OCI-LY7 (cell line): ENCODE data around the gene RIN3. TPM values are rescaled to one million over a fixed set of nuclear protein-coding genes. Genes with fewer than 3 reads are reported as not detected.

Source experiments
- BruUV-seq: library from RNA; stranded (reverse); fragments of 400-500 nt; replicated peaks from 2 replicates; lab custom pipeline; 2021; lab: Mats Ljungman, UMichigan
- CTCF ChIA-PET: fragments of 300-600 bp; sonication (Branson Sonifier 250); formaldehyde crosslinking; loops from one replicate; lab custom pipeline; 2022; ENCODE audit warnings: antibody characterized with exemption; ENCODE audit not compliant: unreplicated experiment; lab: Charles Lee
- POLR2A ChIA-PET: fragments of 300-600 bp; sonication (Branson Sonifier 250); formaldehyde crosslinking; loops from one replicate; lab custom pipeline; 2022; ENCODE audit warnings: antibody characterized with exemption; lab: Charles Lee
- DNase-seq: peaks from one replicate; pipeline ENCODE4 v3.0.0-alpha.2; 2015; ENCODE audit warnings: low spot score
- H2AFZ ChIP-seq: fragments of 200-600 bp; sonication (generic), shearing (Covaris generic); 2 replicates; pipeline ENCODE4 v1.6.1; 2014; ENCODE audit warnings: mild to moderate bottlenecking, antibody characterized with exemption, low read length, moderate library complexity
- H3K27ac ChIP-seq: fragments of 200-600 bp; sonication (generic); 2 replicates; pipeline ENCODE4 v1.5.1; 2014; ENCODE audit warnings: mixed run types, low read depth, mild to moderate bottlenecking, moderate library complexity, low read length, inconsistent platforms; ENCODE audit not compliant: poor library complexity, severe bottlenecking
- H3K36me3 ChIP-seq: fragments of 200-600 bp; sonication (generic); 2 replicates; pipeline ENCODE4 v1.6.1; 2014; ENCODE audit warnings: mild to moderate bottlenecking, antibody characterized with exemption, low read length, moderate library complexity, mixed read lengths; ENCODE audit not compliant: insufficient read depth
- H3K4me1 ChIP-seq: fragments of 200-600 bp; sonication (generic); 2 replicates; pipeline ENCODE4 v1.5.1; 2014; ENCODE audit warnings: mild to moderate bottlenecking, low read length; ENCODE audit not compliant: insufficient read depth, poor library complexity, severe bottlenecking
- H3K4me2 ChIP-seq: fragments of 200-600 bp; sonication (generic); 2 replicates; pipeline ENCODE4 v1.6.1; 2014; ENCODE audit warnings: mild to moderate bottlenecking, low read length
- H3K4me3 ChIP-seq: fragments of 200-600 bp; sonication (generic); 2 replicates; pipeline ENCODE4 v1.5.1; 2014; ENCODE audit warnings: mild to moderate bottlenecking, low read depth, low read length; ENCODE audit not compliant: poor library complexity, severe bottlenecking
- H3K79me2 ChIP-seq: fragments of 200-600 bp; sonication (generic); 2 replicates; pipeline ENCODE4 v1.6.1; 2016; ENCODE audit warnings: low read depth, mild to moderate bottlenecking, low read length, moderate library complexity, mixed read lengths; ENCODE audit not compliant: insufficient read depth
- H3K9me2 ChIP-seq: fragments of 200-600 bp; sonication (generic); 2 replicates; pipeline ENCODE4 v1.6.1; 2016; ENCODE audit warnings: mild to moderate bottlenecking, low read length, mixed read lengths; ENCODE audit not compliant: insufficient read depth
- H3K9me3 ChIP-seq: fragments of 200-600 bp; sonication (generic); 2 replicates; pipeline ENCODE4 v1.6.1; 2014; ENCODE audit warnings: mild to moderate bottlenecking, mixed run types, low read length, mixed read lengths
- H4K20me1 ChIP-seq: fragments of 200-600 bp; sonication (generic); 2 replicates; pipeline ENCODE4 v1.6.1; 2014; ENCODE audit warnings: mild to moderate bottlenecking, antibody characterized with exemption, low read length, moderate library complexity, mixed read lengths; ENCODE audit not compliant: insufficient read depth
- EZH2phosphoT487 ChIP-seq: fragments of 200-600 bp; sonication (generic); IDR thresholded peaks from 2 replicates; pipeline ENCODE4 v1.6.1; 2018; ENCODE audit warnings: low read depth, borderline replicate concordance, mild to moderate bottlenecking, mixed run types, antibody characterized with exemption, low read length, moderate library complexity, mixed read lengths
- intact Hi-C: fragments of 100-400 bp; cut with micrococcal nuclease; formaldehyde crosslinking; loops from one replicate; pipeline ENCODE4 v1.10.0; 2022; ENCODE audit not compliant: unreplicated experiment
- total RNA-seq, 2 experiments: library from RNA; depleted of rRNA in 1 of 2; stranded (reverse); fragments of >200 nt in 1 of 2; shearing (Covaris generic) in 1 of 2; gene quantifications; 2 replicates each; pipeline ENCODE4 v1.2.3, GENCODE V29; 2014 to 2022
- TF ChIP-seq, protein P1 (sequence below): fragments of 200-600 bp; sonication (generic); conservative IDR thresholded peaks from 2 replicates; pipeline ENCODE4 v1.5.1; 2014; ENCODE audit warnings: mild to moderate bottlenecking, antibody characterized with exemption, low read length, moderate library complexity, mixed read lengths

The RIN3 gene
- total RNA-seq, 2 experiments from 2014 or later, result not detected

DNA sequence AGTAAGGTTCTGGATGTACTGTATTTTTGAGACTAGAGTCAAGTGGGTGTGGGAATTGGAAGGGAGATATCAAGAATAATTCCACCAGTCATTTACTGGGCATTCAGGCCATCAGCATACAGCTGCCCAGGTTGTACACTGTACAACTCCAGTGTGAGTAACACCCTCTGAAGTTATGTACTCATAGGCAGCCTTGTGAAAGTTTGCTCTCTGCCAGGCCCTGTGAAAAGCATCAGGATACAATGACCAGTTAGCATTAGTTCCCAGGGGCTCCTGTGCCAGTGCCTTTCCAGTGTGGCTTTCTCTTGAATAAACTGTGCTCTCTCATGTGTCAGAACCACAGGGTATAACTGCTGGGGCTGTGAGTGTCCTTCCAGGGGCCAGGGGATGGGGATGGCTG lies 145.1 kb downstream of the RIN3 start:
- no peaks in the 10 kb centered on the region for H3K9me3 ChIP-seq
- ChIA-PET CTCF (no interaction called here), POLR2A (no interaction called here)
- H2AFZ ChIP-seq, result no peak overlapping the region
- no TSS peak for BruUV-seq
- no peaks in the 10 kb centered on the region for H3K9me2 ChIP-seq
- peaks cover 5% of the 10 kb centered on the region for H3K4me1 ChIP-seq
- no peaks in the 10 kb centered on the region for H3K36me3 ChIP-seq
- TF ChIP-seq, protein P1, sequence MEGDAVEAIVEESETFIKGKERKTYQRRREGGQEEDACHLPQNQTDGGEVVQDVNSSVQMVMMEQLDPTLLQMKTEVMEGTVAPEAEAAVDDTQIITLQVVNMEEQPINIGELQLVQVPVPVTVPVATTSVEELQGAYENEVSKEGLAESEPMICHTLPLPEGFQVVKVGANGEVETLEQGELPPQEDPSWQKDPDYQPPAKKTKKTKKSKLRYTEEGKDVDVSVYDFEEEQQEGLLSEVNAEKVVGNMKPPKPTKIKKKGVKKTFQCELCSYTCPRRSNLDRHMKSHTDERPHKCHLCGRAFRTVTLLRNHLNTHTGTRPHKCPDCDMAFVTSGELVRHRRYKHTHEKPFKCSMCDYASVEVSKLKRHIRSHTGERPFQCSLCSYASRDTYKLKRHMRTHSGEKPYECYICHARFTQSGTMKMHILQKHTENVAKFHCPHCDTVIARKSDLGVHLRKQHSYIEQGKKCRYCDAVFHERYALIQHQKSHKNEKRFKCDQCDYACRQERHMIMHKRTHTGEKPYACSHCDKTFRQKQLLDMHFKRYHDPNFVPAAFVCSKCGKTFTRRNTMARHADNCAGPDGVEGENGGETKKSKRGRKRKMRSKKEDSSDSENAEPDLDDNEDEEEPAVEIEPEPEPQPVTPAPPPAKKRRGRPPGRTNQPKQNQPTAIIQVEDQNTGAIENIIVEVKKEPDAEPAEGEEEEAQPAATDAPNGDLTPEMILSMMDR, result no peak
- no peak for TF ChIP-seq EZH2phosphoT487
- no peak for DNase-seq
- intact Hi-C loops, result no loop called here
- H3K4me3 ChIP-seq, result no peak overlapping the region
- H3K4me2 ChIP-seq, result no peak overlapping the region
- no peaks in the 10 kb centered on the region for H3K79me2 ChIP-seq
- H3K27ac ChIP-seq, result no peak overlapping the region
- H4K20me1 ChIP-seq, result no peaks in the 10 kb centered on the region

DNA sequence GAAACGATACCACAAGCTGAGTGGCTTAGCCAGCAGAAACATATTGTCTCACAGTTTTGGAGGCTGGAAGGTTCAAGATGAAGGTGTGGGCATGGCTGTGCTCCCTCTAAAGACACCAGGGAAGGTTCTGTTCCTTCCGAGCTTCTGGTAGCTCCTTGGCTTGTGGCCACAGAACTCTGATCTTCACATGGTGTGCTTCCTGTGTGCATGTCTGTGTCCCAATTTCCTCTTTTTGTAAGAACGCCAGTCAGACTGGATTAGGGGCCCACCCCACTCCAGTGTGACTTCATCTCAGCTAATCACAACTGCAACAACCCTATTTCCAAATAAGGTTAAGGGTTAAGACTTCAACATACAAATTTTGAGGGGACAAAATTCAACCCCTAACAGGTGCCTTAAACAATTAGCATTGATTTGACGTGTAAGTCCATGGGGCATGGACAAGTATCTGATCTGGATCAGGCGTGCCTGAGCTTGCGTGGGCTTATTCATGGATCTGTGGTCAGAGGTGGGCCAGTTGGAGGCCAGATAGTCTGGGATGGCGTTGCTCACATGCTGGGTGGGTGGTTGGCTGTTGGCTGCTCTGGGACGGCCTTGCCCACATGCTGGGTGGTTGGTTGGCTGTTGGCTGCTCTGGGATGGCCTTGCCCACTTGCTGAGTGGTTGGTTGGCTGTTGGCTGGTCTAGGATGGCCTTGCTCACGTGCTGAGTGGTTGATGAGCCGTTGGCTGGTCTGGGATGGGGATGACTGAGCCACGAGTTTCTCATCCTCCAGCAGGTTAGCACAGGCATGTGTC lies 146.4 kb downstream of the RIN3 start:
- H3K27ac ChIP-seq, result no peak overlapping the region
- no peaks in the 10 kb centered on the region for H3K9me3 ChIP-seq
- no peak overlapping the region for H3K4me2 ChIP-seq
- H3K36me3 ChIP-seq, result no peaks in the 10 kb centered on the region
- H3K9me2 ChIP-seq, result no peaks in the 10 kb centered on the region
- no peak overlapping the region for H3K4me3 ChIP-seq
- no TSS peak for BruUV-seq
- TF ChIP-seq EZH2phosphoT487, result no peak
- TF ChIP-seq, protein P1, result no peak
- ChIA-PET POLR2A (interaction anchor here (0.7 kb wide), 1 partner anchor 10 kb away, joined by 3 read pairs; no protein-coding TSS in a partner anchor), CTCF (no interaction called here)
- peak; percentile 13 for DNase-seq
- no peaks in the 10 kb centered on the region for H3K79me2 ChIP-seq
- no peak overlapping the region for H2AFZ ChIP-seq
- intact Hi-C loops, result no loop called here
- H3K4me1 ChIP-seq, result peaks cover 5% of the 10 kb centered on the region
- H4K20me1 ChIP-seq, result no peaks in the 10 kb centered on the region

DNA sequence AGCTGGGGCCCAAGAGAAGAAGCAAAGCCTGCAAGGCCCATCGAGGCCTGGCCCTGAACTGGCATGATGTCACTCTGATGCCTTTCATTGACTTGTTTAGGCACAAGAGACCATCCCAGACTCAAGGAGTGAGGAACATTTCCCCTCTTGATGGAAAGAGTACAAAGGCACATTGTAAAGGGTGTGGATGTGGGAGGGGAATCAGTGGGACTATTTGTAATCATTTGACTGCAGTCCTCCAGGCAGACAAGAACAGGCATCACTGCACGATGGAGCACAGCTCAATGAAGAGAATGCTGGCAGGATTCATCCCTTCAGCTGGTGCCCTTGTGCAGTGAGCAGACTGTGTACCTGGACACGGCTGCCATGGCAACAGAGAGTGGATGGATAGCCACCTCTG lies 147.0 kb downstream of the RIN3 start:
- no peaks in the 10 kb centered on the region for H3K9me3 ChIP-seq
- no peak overlapping the region for H2AFZ ChIP-seq
- DNase-seq, result no peak
- H3K4me3 ChIP-seq, result no peak overlapping the region
- ChIA-PET CTCF (no interaction called here), POLR2A (no interaction called here)
- no peaks in the 10 kb centered on the region for H3K36me3 ChIP-seq
- H3K4me2 ChIP-seq, result no peak overlapping the region
- H3K4me1 ChIP-seq, result peaks cover 5% of the 10 kb centered on the region
- no peaks in the 10 kb centered on the region for H4K20me1 ChIP-seq
- no TSS peak for BruUV-seq
- H3K9me2 ChIP-seq, result no peaks in the 10 kb centered on the region
- TF ChIP-seq, protein P1, result no peak
- TF ChIP-seq EZH2phosphoT487, result no peak
- no peak overlapping the region for H3K27ac ChIP-seq
- no peaks in the 10 kb centered on the region for H3K79me2 ChIP-seq
- intact Hi-C loops, result no loop called here
